Subcutaneous abdominal adipose tissue (tissue), 5 donors: ENCODE data around the gene TTC13.
A peak's percentile ranks its signal among the peaks of the same experiment; 100 is the strongest.

ENCODE experiments used
- H3K27ac ChIP-seq: one replicate; pipeline ENCODE4 v1.7.0; 2013; ENCODE audit warnings: low read depth, mild to moderate bottlenecking, inconsistent platforms, low read length, moderate library complexity
- H3K27me3 ChIP-seq, 5 donors: one replicate each; pipeline ENCODE4 v1.7.0; 2013; ENCODE audit warnings: low read length in 5 of 5, inconsistent platforms in 1 of 5; ENCODE audit not compliant: control insufficient read depth in 5 of 5, insufficient read depth in 4 of 5
- H3K36me3 ChIP-seq, 5 donors: one replicate each; pipeline ENCODE4 v1.7.0; 2013; ENCODE audit warnings: low read length in 5 of 5; ENCODE audit not compliant: control insufficient read depth in 5 of 5, insufficient read depth in 5 of 5
- H3K4me1 ChIP-seq, 5 donors: one replicate each; pipeline ENCODE4 v1.7.0; 2013; ENCODE audit warnings: low read length in 5 of 5, mild to moderate bottlenecking in 3 of 5, moderate library complexity in 1 of 5; ENCODE audit not compliant: control insufficient read depth in 5 of 5, insufficient read depth in 5 of 5
- H3K4me3 ChIP-seq, 5 donors: one replicate each; pipeline ENCODE4 v1.7.0; 2013; ENCODE audit warnings: low read length in 5 of 5, low read depth in 1 of 5
- H3K9ac ChIP-seq, 5 donors: one replicate each; pipeline ENCODE4 v1.7.0; 2013; ENCODE audit warnings: low read length in 5 of 5, mild to moderate bottlenecking in 4 of 5, moderate library complexity in 3 of 5
- H3K9me3 ChIP-seq, 5 donors: one replicate each; pipeline ENCODE4 v1.7.0; 2013; ENCODE audit warnings: low read length in 5 of 5; ENCODE audit not compliant: control insufficient read depth in 5 of 5
- donor health status: healthy.
- donor health status: healthy.
- donor health status: healthy.
- donor health status: healthy.
- donor health status: healthy.

Gene TTC13

DNA sequence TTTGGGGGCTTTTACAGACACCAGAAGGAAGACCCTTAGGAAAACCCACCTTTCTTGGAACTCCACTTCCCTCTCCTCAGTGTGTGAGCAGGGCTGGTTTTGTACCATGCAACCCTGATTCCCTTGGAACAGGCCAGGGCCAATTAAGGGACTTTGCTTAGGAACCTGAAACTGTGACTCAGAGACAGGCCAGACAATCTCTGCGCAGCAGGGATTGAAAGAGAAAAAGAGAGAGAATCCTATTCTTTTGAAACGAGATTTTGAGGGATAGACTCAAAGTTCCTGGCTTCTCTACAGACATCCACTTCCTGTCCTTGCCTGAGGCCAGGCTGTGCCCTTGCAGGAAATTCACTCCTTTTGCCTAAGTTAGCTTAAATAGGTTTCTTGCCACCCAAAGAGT is 87.2 kb downstream of the TTC13 start:
- no peaks in the 10 kb centered on the region for H3K36me3 ChIP-seq
- peaks cover 0 to 5% (median 0%) of the 10 kb centered on the region in 5 donors for H3K27me3 ChIP-seq
- H3K9me3 ChIP-seq = no peaks in the 10 kb centered on the region
- H3K4me3 ChIP-seq = no peak overlapping the region
- H3K9ac ChIP-seq = no peak overlapping the region
- H3K4me1 ChIP-seq = no peaks in the 10 kb centered on the region
- H3K27ac ChIP-seq = no peak overlapping the region

- H3K27ac ChIP-seq = no peak overlapping the region
- H3K36me3 ChIP-seq = no peaks in the 10 kb centered on the region
- H3K4me1 ChIP-seq = peaks cover 0 to 4% (median 0%) of the 10 kb centered on the region in 5 donors
- H3K9me3 ChIP-seq = peaks cover 0 to 23% (median 13%) of the 10 kb centered on the region in 5 donors
- no peak overlapping the region for H3K4me3 ChIP-seq
- H3K27me3 ChIP-seq = peaks cover 0 to 10% (median 2%) of the 10 kb centered on the region in 5 donors
- no peak overlapping the region for H3K9ac ChIP-seq
Measured at GRCh38 chr1:230884646-230885045, 94.0 kb downstream of the TTC13 start.

- Histone ChIP-seq H3K9me3 (peaks cover 0 to 23% (median 13%) of the 10 kb centered on the region in 5 donors), H3K4me1 (peaks cover 0 to 8% (median 2%) of the 10 kb centered on the region in 5 donors), H3K27me3 (peaks cover 0 to 10% (median 2%) of the 10 kb centered on the region in 5 donors), H3K4me3 (no peak overlapping the region), H3K36me3 (no peaks in the 10 kb centered on the region), H3K9ac (no peak overlapping the region), H3K27ac (no peak overlapping the region)
Measured at GRCh38 chr1:230883967-230884366, 94.7 kb downstream of the TTC13 start.

- H3K4me1 ChIP-seq = peaks cover 0 to 19% (median 16%) of the 10 kb centered on the region in 5 donors
- peaks cover 0 to 10% (median 2%) of the 10 kb centered on the region in 5 donors for H3K27me3 ChIP-seq
- no peaks in the 10 kb centered on the region for H3K36me3 ChIP-seq
- H3K9ac ChIP-seq = no peak overlapping the region
- H3K4me3 ChIP-seq = no peak overlapping the region
- H3K9me3 ChIP-seq = peaks cover 0 to 12% (median 6%) of the 10 kb centered on the region in 5 donors
- no peak overlapping the region for H3K27ac ChIP-seq
Measured at GRCh38 chr1:230879778-230880177, 98.9 kb downstream of the TTC13 start.

GRCh38 chr1:230878591-230878990 is 100.1 kb downstream of the TTC13 start:
- Histone ChIP-seq H3K27me3 (peaks cover 0 to 10% (median 2%) of the 10 kb centered on the region in 5 donors), H3K27ac (peak overlapping the region; percentile 3), H3K9ac (no peak overlapping the region), H3K36me3 (no peaks in the 10 kb centered on the region), H3K4me1 (peaks cover 0 to 16% (median 16%) of the 10 kb centered on the region in 5 donors), H3K4me3 (no peak overlapping the region), H3K9me3 (peaks cover 0 to 4% (median 0%) of the 10 kb centered on the region in 5 donors)

GRCh38 chr1:230877924-230878590 is 100.6 kb downstream of the TTC13 start:
- Histone ChIP-seq H3K27ac (no peak overlapping the region), H3K36me3 (no peaks in the 10 kb centered on the region), H3K27me3 (peaks cover 0 to 9% (median 2%) of the 10 kb centered on the region in 5 donors)

DNA sequence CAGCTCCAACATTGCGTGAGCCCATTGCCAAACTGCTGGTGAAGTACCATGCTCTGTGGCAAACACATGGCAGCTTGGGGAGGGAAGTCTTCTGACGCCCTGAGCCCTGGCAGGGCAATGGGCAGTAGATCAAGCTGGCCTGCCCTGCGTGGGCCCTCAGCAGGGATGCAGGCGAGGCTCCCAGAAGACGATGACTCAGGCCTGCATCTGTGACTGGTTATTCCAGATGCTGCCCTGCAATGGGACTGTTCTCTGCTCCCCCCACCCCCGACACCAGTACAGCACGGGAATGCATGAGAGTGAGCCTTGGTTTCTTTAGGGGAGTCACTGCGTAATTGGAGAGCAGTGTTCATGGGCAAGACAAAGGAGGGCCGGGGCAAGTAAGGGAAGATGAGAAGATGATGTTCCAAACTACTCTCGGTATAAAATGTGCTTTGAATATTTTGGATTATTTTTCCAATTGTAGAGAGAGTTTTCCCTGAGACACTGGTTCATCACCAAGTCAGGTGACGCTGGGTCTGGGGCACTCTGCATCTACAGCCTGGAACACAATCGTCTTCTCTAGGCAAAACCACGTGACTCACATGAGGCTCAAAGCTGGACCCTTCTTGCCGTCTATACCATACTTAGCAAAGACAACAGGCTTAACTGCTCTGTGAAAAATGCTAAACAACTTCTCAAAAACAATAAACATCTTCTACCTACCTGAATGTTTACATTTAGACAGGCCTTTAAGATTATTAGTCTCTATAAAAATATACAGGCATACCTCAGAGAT is 101.3 kb downstream of the TTC13 start:
- no peak overlapping the region for H3K9ac ChIP-seq
- H3K27ac ChIP-seq = no peak overlapping the region
- peaks cover 0 to 3% (median 0%) of the 10 kb centered on the region in 5 donors for H3K27me3 ChIP-seq
- no peak overlapping the region for H3K4me3 ChIP-seq
- H3K9me3 ChIP-seq = no peaks in the 10 kb centered on the region
- peaks cover 0 to 16% (median 15%) of the 10 kb centered on the region in 5 donors for H3K4me1 ChIP-seq
- H3K36me3 ChIP-seq = no peaks in the 10 kb centered on the region

More at GRCh38 chr1:230877924-230878590, 100.6 kb downstream of the TTC13 start:
- no peak overlapping the region for H3K9ac ChIP-seq
- H3K4me1 ChIP-seq = peaks cover 0 to 16% (median 15%) of the 10 kb centered on the region in 5 donors
- H3K9me3 ChIP-seq = peaks cover 0 to 3% (median 0%) of the 10 kb centered on the region in 5 donors
- H3K4me3 ChIP-seq = no peak overlapping the region

DNA sequence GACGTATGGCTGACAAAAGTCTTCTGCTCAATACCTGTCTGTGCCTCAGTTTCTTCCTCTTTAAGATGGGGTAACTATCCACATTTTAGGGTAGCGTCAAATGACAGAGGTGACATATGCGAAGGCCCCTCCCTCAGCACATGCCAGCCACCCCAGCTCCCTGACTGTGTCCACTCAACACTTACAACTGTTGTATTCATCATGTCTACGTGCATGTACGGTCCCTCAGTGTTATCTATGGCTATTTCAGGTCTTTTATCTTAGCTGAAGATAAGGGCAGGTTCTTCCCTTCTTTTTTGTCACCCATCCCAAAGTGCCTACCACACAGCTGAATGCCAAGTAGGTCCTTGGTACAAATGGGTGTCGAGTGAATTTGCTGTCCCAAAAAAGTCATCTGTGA is 102.0 kb downstream of the TTC13 start:
- Histone ChIP-seq H3K4me1 (peaks cover 0 to 16% (median 15%) of the 10 kb centered on the region in 5 donors), H3K27me3 (peaks cover 0 to 2% (median 0%) of the 10 kb centered on the region in 5 donors), H3K4me3 (no peak overlapping the region), H3K36me3 (no peaks in the 10 kb centered on the region), H3K9ac (no peak overlapping the region), H3K9me3 (no peaks in the 10 kb centered on the region), H3K27ac (no peak overlapping the region)

DNA sequence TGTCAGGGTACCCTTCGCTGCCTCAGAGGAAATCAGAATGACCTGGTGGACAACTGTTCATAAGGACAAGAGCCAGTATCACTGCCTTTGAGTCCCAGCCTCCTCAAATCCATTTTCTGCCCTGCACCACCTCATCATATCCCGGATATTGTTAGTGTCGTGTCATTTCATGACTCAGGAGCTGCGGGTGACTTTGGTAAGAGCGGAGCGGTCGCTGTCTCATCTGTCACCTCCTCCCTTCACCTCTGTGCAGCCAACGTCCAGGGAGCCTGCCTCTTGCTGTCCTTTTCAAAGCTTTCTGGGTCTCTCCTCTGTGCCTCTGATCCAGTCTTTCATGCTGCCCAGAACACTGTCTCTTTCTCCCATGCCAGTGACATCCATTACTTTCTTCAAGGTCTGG is 103.3 kb downstream of the TTC13 start:
- H3K4me1 ChIP-seq = peaks cover 0 to 16% (median 15%) of the 10 kb centered on the region in 5 donors
- H3K4me3 ChIP-seq = no peak overlapping the region
- H3K36me3 ChIP-seq = no peaks in the 10 kb centered on the region
- peaks cover 0 to 1% (median 0%) of the 10 kb centered on the region in 5 donors for H3K27me3 ChIP-seq
- H3K9ac ChIP-seq = no peak overlapping the region
- H3K27ac ChIP-seq = no peak overlapping the region
- no peaks in the 10 kb centered on the region for H3K9me3 ChIP-seq

DNA sequence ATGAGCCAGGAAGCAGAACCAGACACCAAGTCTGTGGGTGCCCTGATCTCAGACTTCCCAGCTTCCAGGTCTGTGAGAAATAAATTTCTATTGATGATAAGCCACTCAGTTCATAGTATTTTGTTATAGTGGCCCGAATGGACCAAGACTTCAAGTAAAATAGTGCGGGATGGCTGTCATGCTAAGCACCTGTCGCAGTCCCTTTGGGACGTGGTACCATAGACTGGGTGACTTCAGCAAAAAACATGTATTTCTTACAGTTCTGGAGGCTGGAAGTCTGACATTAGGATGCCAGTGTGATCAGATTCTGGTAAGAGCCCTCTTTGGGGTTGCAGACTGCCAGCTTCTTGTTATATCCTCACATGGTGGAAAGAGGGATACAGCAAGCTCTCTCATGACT is 107.7 kb downstream of the TTC13 start:
- Histone ChIP-seq H3K36me3 (no peaks in the 10 kb centered on the region), H3K4me1 (peaks cover 0 to 31% (median 25%) of the 10 kb centered on the region in 5 donors), H3K4me3 (no peak overlapping the region), H3K27me3 (no peaks in the 10 kb centered on the region), H3K9me3 (no peaks in the 10 kb centered on the region), H3K27ac (no peak overlapping the region), H3K9ac (no peak overlapping the region)
